Measurements from ENCODE around the gene ANXA4. TPM values are rescaled to one million over a fixed set of nuclear protein-coding genes. Genes with fewer than 3 reads are reported as not detected.

Gene ANXA4
- total RNA-seq, 1 experiment from 2014 or later = 183 TPM

DNA sequence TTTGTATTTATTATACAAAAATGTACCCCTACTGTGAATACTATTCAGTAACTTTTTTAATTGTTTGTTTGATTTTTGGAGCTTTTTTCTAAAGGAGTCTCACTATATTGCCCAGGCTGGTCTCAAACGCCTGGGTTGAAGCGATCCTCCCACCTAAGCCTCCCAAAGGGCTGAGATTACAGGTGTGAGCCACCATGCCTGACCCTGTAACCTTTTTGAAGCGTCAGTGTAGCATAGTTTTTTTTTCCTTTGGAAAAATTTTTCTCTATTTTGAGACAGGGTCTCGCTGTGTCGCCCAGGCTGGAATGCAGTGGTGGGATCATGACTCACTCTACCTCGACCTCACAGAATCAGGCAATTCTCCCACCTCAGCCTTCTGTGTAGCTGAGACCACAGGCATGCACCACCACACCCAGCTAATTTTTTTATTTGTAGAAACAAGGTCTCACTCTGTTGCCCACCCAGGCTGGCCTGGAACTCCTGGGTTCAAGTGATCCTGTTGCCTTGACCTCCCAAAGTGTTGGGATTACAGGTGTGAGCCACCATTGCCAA, 89.5 kb downstream of the ANXA4 start:
- DNase-seq (ENCODE audit: low read depth, low spot score) (no peak), ATAC-seq (no peak)
- Histone ChIP-seq H3K36me3 (ENCODE audit: control insufficient read depth, insufficient read depth, low read length) (no peaks in the 10 kb centered on the region), H3K27me3 (ENCODE audit: control insufficient read depth, insufficient read depth, low read length) (no peaks in the 10 kb centered on the region), H3K4me1 (ENCODE audit: control insufficient read depth, insufficient read depth, low read length) (peaks cover 9% of the 10 kb centered on the region), H3K27ac (ENCODE audit: low read length) (no peak overlapping the region), H3K4me3 (ENCODE audit: low read depth in 2 of 2, low read length in 2 of 2) (no peak overlapping the region; a peak in 1 of 4 replicates), H3K9me3 (ENCODE audit: control insufficient read depth, insufficient read depth, low read depth, low read length) (no peaks in the 10 kb centered on the region)
- intact Hi-C loops (cut with micrococcal nuclease; ENCODE audit: unreplicated experiment) = no loop called here
- ChIA-PET CTCF (interaction anchor here (0.5 to 0.7 kb wide), 2 partner anchors 107 to 161 kb away, joined by 4 to 8 read pairs; no protein-coding TSS in a partner anchor), POLR2A (interaction anchor here (0.7 kb wide), 1 partner anchor 335 kb away, joined by 3 read pairs; no protein-coding TSS in a partner anchor)
- no TSS peak for BruUV-seq (replicated peaks)
- TF ChIP-seq, protein P1, sequence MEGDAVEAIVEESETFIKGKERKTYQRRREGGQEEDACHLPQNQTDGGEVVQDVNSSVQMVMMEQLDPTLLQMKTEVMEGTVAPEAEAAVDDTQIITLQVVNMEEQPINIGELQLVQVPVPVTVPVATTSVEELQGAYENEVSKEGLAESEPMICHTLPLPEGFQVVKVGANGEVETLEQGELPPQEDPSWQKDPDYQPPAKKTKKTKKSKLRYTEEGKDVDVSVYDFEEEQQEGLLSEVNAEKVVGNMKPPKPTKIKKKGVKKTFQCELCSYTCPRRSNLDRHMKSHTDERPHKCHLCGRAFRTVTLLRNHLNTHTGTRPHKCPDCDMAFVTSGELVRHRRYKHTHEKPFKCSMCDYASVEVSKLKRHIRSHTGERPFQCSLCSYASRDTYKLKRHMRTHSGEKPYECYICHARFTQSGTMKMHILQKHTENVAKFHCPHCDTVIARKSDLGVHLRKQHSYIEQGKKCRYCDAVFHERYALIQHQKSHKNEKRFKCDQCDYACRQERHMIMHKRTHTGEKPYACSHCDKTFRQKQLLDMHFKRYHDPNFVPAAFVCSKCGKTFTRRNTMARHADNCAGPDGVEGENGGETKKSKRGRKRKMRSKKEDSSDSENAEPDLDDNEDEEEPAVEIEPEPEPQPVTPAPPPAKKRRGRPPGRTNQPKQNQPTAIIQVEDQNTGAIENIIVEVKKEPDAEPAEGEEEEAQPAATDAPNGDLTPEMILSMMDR (IDR thresholded peaks at IDR 0.05) = no peak
- TF ChIP-seq POLR2AphosphoS5 (IDR thresholded peaks at IDR 0.05; ENCODE audit: low read depth, low read length) (no peak), TCF7L2 (IDR thresholded peaks at IDR 0.05; ENCODE audit: low read depth, low read length) (no peak)
- in situ Hi-C loops (cut with HindIII; ENCODE audit: low pct_unique_long_range_greater_than_20kb, low sequenced_read_pairs) = no loop called here

DNA sequence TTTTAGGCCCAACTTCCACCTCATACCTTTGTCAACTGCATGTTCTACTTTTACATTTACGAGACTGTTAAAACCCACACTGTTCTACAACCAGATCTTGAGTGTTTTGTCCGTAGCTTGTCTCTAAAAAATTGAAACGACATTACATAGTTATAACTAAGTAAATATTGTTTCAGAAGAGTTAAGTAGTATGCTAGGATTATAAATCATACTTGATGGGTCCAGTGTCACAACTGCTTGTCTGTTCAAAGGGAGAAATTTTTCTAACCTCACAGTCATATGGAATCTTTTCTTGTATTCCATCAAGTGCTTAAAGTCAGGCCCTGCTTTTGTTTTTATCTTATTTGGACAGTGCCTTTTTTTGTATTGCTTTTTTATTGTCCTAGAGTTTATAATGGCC, 91.8 kb downstream of the ANXA4 start:
- no peaks in the 10 kb centered on the region for H3K27me3 ChIP-seq (ENCODE audit: control insufficient read depth, insufficient read depth, low read length)
- in situ Hi-C loops (cut with HindIII; ENCODE audit: low pct_unique_long_range_greater_than_20kb, low sequenced_read_pairs) = no loop called here
- TF ChIP-seq, protein P2, sequence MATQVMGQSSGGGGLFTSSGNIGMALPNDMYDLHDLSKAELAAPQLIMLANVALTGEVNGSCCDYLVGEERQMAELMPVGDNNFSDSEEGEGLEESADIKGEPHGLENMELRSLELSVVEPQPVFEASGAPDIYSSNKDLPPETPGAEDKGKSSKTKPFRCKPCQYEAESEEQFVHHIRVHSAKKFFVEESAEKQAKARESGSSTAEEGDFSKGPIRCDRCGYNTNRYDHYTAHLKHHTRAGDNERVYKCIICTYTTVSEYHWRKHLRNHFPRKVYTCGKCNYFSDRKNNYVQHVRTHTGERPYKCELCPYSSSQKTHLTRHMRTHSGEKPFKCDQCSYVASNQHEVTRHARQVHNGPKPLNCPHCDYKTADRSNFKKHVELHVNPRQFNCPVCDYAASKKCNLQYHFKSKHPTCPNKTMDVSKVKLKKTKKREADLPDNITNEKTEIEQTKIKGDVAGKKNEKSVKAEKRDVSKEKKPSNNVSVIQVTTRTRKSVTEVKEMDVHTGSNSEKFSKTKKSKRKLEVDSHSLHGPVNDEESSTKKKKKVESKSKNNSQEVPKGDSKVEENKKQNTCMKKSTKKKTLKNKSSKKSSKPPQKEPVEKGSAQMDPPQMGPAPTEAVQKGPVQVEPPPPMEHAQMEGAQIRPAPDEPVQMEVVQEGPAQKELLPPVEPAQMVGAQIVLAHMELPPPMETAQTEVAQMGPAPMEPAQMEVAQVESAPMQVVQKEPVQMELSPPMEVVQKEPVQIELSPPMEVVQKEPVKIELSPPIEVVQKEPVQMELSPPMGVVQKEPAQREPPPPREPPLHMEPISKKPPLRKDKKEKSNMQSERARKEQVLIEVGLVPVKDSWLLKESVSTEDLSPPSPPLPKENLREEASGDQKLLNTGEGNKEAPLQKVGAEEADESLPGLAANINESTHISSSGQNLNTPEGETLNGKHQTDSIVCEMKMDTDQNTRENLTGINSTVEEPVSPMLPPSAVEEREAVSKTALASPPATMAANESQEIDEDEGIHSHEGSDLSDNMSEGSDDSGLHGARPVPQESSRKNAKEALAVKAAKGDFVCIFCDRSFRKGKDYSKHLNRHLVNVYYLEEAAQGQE (IDR thresholded peaks at IDR 0.05; ENCODE audit: insufficient read depth in 1 of 2, low read depth in 2 of 2, low read length in 1 of 2) = no peak
- TF ChIP-seq, protein P1 (IDR thresholded peaks at IDR 0.05) = no peak
- TF ChIP-seq TCF7L2 (IDR thresholded peaks at IDR 0.05; ENCODE audit: low read depth, low read length) (no peak), POLR2AphosphoS5 (IDR thresholded peaks at IDR 0.05; ENCODE audit: low read depth, low read length) (no peak), SIN3A (IDR thresholded peaks at IDR 0.05; ENCODE audit: borderline replicate concordance, insufficient read depth, low read depth, low read length) (no peak)
- ATAC-seq (no peak), DNase-seq (ENCODE audit: low read depth, low spot score) (no peak)
- ChIA-PET POLR2A (no interaction called here), CTCF (no interaction called here)
- no peak overlapping the region for H3K27ac ChIP-seq (ENCODE audit: low read length)
- no peaks in the 10 kb centered on the region for H3K9me3 ChIP-seq (ENCODE audit: control insufficient read depth, insufficient read depth, low read depth, low read length)
- no TSS peak for BruUV-seq (replicated peaks)
- intact Hi-C loops (cut with micrococcal nuclease; ENCODE audit: unreplicated experiment) = no loop called here
- H3K4me1 ChIP-seq (ENCODE audit: control insufficient read depth, insufficient read depth, low read length) = peaks cover 1% of the 10 kb centered on the region
- no peaks in the 10 kb centered on the region for H3K36me3 ChIP-seq (ENCODE audit: control insufficient read depth, insufficient read depth, low read length)
- no peak overlapping the region for H3K4me3 ChIP-seq (ENCODE audit: low read depth in 2 of 2, low read length in 2 of 2)

All from Panc1 (cell line).